RWPE1 (cell line): ENCODE measurements around the gene NAA35.

Source experiments
- CTCF ChIA-PET: fragments of 350-600 bp; sonication (Branson Sonifier 250); formaldehyde crosslinking; extraction: SDS; loops from one replicate; lab custom pipeline; 2021; lab: Yijun Ruan, JAX
- POLR2A ChIA-PET: fragments of 400-600 bp; formaldehyde crosslinking; extraction: SDS; loops from one replicate; lab custom pipeline; 2020; ENCODE audit warnings: antibody characterized with exemption; ENCODE audit not compliant: low non-redundant PET; lab: Yijun Ruan, JAX
- DNase-seq: peaks from one replicate; pipeline ENCODE4 v3.0.0; 2012; ENCODE audit warnings: low spot score
- H3K27ac ChIP-seq: fragments of 450-650 bp; 2 replicates; pipeline ENCODE4 v1.5.1; 2017
- CTCF ChIP-seq: fragments of 450-650 bp; conservative IDR thresholded peaks from 2 replicates; pipeline ENCODE4 v1.5.1; 2017; ENCODE audit warnings: low read depth, mild to moderate bottlenecking

NAA35 gene

GRCh38 chr9:85940832-85941621 lies at the start of gene NAA35:
Gene NAA35, plus strand, starts transcription at chr9:85941146. Its CDS starts 1,014 bp downstream, at chr9:85942160.
- H3K27ac ChIP-seq: peak within 1 kb of the TSS; percentile 91
- TF ChIP-seq CTCF: no peak
- POLR2A ChIA-PET: interaction anchor here (0.5 to 0.7 kb wide), 3 partner anchors 19 to 1755 kb away, joined by 3 read pairs; no protein-coding TSS in a partner anchor
- CTCF ChIA-PET: no interaction called here
- peak; percentile 100 for DNase-seq

GRCh38 chr9:85892401-85892800 lies 48.5 kb upstream of the NAA35 start:
- POLR2A ChIA-PET: no interaction called here
- no peak overlapping the region for H3K27ac ChIP-seq
- no peak for DNase-seq
- CTCF ChIA-PET: no interaction called here
- TF ChIP-seq CTCF: no peak

- DNase-seq: no peak
- ChIA-PET POLR2A (no interaction called here), CTCF (interaction anchor here (0.6 to 0.7 kb wide), 2 partner anchors 14 to 1569 kb away, joined by 3 read pairs; no protein-coding TSS in a partner anchor)
- H3K27ac ChIP-seq: no peak overlapping the region
- TF ChIP-seq CTCF: no peak
Measured at GRCh38 chr9:85895685-85896084, 45.3 kb upstream of the NAA35 start.

- ChIA-PET CTCF (interaction anchor here (0.6 kb wide), 1 partner anchor 202 kb away, joined by 3 read pairs; the partner anchor contains the start of gene GOLM1), POLR2A (interaction anchor here (0.6 kb wide), 1 partner anchor 9 kb away, joined by 3 read pairs; no protein-coding TSS in a partner anchor)
- TF ChIP-seq CTCF: no peak
- no peak overlapping the region for H3K27ac ChIP-seq
- no peak for DNase-seq
Measured at GRCh38 chr9:85897848-85898247, 43.1 kb upstream of the NAA35 start.

GRCh38 chr9:85898332-85898731 lies 42.6 kb upstream of the NAA35 start:
- TF ChIP-seq CTCF: no peak
- no peak for DNase-seq
- H3K27ac ChIP-seq: no peak overlapping the region
- ChIA-PET POLR2A (interaction anchor here (0.6 kb wide), 1 partner anchor 10 kb away, joined by 3 read pairs; no protein-coding TSS in a partner anchor), CTCF (interaction anchor here (0.6 kb wide), 2 partner anchors 23 to 201 kb away, joined by 3 read pairs; partner anchors contain the start of gene GOLM1)

GRCh38 chr9:85899388-85899787 lies 41.6 kb upstream of the NAA35 start:
- POLR2A ChIA-PET: no interaction called here
- CTCF ChIA-PET: interaction anchor here (0.6 kb wide), 2 partner anchors 201 to 1024 kb away, joined by 3 read pairs; no protein-coding TSS in a partner anchor
- H3K27ac ChIP-seq: no peak overlapping the region
- no peak for TF ChIP-seq CTCF
- DNase-seq: no peak
